GM10266 (cell line): Measurements from ENCODE around the gene PRSS38.
"Not testable (repeated sequence)": the region's sequence is repeated elsewhere in the genome, so short reads cannot be mapped to it uniquely, and the experiment has no call there.

ENCODE experiments used
- DNase-seq: peaks from one replicate; pipeline ENCODE4 v3.0.0; 2012; ENCODE audit errors: extremely low spot score
- CTCF ChIP-seq: IDR thresholded peaks from 2 replicates; pipeline ENCODE4 v1.5.1; 2012; ENCODE audit warnings: mild to moderate bottlenecking, low read depth; ENCODE audit not compliant: control insufficient read depth, insufficient read depth; ENCODE audit errors: missing control alignments

PRSS38 gene

DNA sequence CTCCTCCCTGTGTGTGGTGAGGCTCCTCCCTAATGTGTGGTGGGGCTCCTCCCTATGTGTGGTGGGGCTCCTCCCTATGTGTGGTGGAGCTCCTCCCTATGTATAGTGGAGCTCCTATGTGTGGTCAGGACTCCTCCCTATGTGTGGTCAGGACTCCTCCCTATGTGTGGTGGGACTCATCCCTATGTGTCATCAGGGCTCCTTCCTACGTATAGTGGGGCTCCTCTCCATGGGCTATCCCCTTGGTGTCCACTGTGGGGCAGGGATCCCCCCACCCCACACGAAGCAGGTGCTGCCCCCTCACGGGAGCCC, 29.6 kb downstream of the PRSS38 start:
- no peak for DNase-seq
- no peak for TF ChIP-seq CTCF

DNA sequence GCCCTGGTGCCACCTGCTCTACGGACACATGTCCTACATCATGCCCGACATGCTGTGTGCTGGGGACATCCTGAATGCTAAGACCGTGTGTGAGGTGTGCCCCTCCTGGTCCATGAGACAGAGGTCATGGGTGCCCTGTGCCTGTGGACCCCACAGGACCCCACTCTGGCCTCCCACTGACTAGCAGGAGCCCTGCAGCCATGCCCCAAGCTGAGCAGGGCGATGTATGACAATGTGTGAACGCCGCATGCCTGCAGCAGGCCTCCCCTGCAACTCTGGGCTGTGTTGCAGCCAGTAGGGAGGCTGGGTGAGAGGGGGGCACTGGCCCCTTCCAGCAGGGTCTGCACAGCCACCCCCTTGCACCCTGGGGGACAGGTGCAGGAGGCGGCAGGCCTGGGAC, 30.0 kb downstream of the PRSS38 start:
- no peak for TF ChIP-seq CTCF
- DNase-seq = no peak

- no peak for TF ChIP-seq CTCF
- no peak for DNase-seq
These were observed 30.9 kb downstream of the PRSS38 start for GRCh38 chr1:227846265-227846858.

DNA sequence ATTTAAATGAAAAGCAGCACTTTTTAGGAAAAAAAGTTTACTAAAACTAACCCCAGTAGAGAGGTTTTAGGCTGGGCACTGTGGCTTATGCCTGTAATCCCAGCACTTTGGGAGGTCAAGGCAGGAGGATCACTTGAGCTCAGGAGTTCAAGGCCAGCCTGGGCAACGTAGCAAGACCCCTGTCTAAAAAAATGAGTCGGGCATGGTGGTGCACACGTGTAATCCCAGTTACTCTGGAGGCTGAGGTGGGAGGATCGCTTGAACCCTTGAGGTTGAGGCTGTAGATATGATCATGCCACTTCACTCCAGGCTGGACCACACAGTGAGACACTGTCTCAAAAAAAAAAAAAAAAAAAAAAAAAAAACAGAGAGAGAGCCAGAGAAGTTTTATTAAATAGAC, 31.6 kb downstream of the PRSS38 start:
- DNase-seq = not testable (repeated sequence)

DNA sequence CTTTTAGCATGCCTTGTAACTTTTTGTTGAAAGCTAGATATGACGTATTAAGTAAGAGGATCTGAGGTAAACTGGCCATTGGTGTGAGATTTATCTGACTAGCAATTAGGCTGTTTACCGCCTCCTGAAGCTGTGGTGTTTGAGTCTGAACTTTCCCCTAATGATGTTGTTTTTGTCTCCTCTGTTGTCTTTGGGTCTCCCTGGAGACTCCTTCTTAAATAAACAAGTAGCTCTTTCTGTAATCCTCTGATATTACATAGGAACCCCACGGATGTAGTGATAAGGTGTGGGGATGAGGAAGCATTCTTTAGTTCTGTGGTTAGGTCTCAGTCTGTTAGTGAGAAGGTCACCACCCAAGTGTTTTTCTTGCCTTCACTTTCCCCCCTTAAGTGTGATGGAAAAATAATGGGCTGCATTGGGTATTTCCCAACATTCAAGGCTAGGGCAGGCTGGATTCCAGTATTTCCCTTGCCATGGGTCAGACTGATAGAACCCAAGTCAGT, 33.0 kb downstream of the PRSS38 start:
- no peak for TF ChIP-seq CTCF
- DNase-seq = no peak

DNA sequence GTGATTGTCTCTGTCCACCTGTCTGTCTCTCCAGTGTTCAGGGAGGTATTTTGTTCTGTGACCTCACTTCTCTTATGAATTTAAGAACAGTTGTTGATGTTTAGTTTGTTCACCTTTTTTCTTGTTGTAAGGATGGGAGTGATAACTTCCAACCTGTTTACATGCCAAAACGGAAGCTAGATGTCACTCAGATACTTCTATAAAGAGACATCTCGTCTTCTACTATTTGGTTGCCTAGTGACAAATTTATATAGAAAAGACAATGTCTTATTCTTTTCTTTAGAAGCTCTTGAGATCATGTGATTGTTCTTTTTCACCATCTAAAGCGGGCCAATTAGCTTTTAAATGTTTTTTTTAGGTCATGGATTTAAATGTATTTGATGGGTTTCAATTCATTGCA, 33.8 kb downstream of the PRSS38 start:
- DNase-seq = no peak
- no peak for TF ChIP-seq CTCF

- TF ChIP-seq CTCF = no peak
- no peak for DNase-seq
These were observed 38.7 kb downstream of the PRSS38 start for GRCh38 chr1:227854189-227854588.

DNA sequence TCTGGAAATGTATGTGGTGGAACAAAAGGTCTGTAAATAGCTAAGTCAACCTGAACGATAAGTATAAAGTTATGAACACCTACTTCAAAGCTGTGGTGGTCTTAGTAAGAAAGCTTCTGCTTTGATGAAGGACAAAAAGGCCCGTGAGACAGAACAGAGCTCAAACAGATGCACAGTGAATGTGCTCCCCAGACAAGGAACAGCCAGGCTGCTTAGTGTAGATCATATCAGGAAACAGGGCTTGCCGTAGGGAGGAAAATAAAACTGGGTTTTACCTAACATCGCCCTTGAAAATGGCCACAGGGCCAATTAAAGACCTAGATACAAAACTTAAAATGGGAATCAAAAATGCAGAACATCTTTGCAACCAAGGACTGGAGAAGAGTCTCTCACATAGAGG, 40.2 kb downstream of the PRSS38 start:
- no peak for DNase-seq
- no peak for TF ChIP-seq CTCF
